CD1c-positive myeloid dendritic cell (primary cell): ENCODE data around the gene KRT86.
"Not testable (repeated sequence)": the region's sequence is repeated elsewhere in the genome, so short reads cannot be mapped to it uniquely, and the experiment has no call there.

ENCODE experiments used
- DNase-seq: peaks from one replicate; pipeline ENCODE4 v3.0.0-alpha.2; 2016; ENCODE audit errors: extremely low spot score

The KRT86 gene

GRCh38 chr12:52336641-52337040 lies 62.2 kb downstream of the KRT86 start:
- no peak for DNase-seq

- no peak for DNase-seq
These were observed 62.6 kb downstream of the KRT86 start for GRCh38 chr12:52337054-52337453.

- DNase-seq: no peak
These were observed 64.0 kb downstream of the KRT86 start for GRCh38 chr12:52338241-52338960.

GRCh38 chr12:52341066-52341580 lies 66.7 kb downstream of the KRT86 start:
- no peak for DNase-seq

- no peak for DNase-seq
These were observed 68.5 kb downstream of the KRT86 start for GRCh38 chr12:52342781-52343490.

- no peak for DNase-seq
These were observed 69.1 kb downstream of the KRT86 start for GRCh38 chr12:52343550-52343949.

GRCh38 chr12:52344111-52344510 lies 69.7 kb downstream of the KRT86 start:
- DNase-seq: no peak

- not testable (repeated sequence) for DNase-seq
These were observed 70.6 kb downstream of the KRT86 start for GRCh38 chr12:52345041-52345440.

GRCh38 chr12:52346593-52346992 lies 72.1 kb downstream of the KRT86 start:
- no peak for DNase-seq

GRCh38 chr12:52347016-52347415 lies 72.6 kb downstream of the KRT86 start:
- DNase-seq: no peak

- no peak for DNase-seq
These were observed 73.4 kb downstream of the KRT86 start for GRCh38 chr12:52347551-52348510.

GRCh38 chr12:52349196-52349595 lies 74.8 kb downstream of the KRT86 start:
- DNase-seq: no peak

GRCh38 chr12:52350021-52350620 lies 75.7 kb downstream of the KRT86 start:
- no peak for DNase-seq

- no peak for DNase-seq
These were observed 76.3 kb downstream of the KRT86 start for GRCh38 chr12:52350786-52351185.

GRCh38 chr12:52351196-52352059 lies 77.0 kb downstream of the KRT86 start:
- DNase-seq: peak; percentile 5

- no peak for DNase-seq
These were observed 78.5 kb downstream of the KRT86 start for GRCh38 chr12:52352951-52353350.

- no peak for DNase-seq
These were observed 79.3 kb downstream of the KRT86 start for GRCh38 chr12:52353766-52354165.

GRCh38 chr12:52354200-52354599 lies 79.8 kb downstream of the KRT86 start:
- no peak for DNase-seq

GRCh38 chr12:52355176-52355575 lies 80.7 kb downstream of the KRT86 start:
- no peak for DNase-seq

- DNase-seq: no peak
These were observed 81.8 kb downstream of the KRT86 start for GRCh38 chr12:52356031-52356761.
